DMS114 treated with DMSO at 0.1 percent for 48 hours (cell line): ENCODE data around the gene CD226.
"Not testable (repeated sequence)": the region's sequence is repeated elsewhere in the genome, so short reads cannot be mapped to it uniquely, and the experiment has no call there.

ENCODE experiments used
- DNase-seq: peaks from one replicate; lab custom pipeline; 2025; ENCODE audit not compliant: unreplicated experiment; lab: John Stamatoyannopoulos, UW

The CD226 gene

GRCh38 chr18:69916412-69916811 lies 31.3 kb downstream of the CD226 start:
- no peak for DNase-seq

- no peak for DNase-seq
Measured at GRCh38 chr18:69908838-69909237, 38.8 kb downstream of the CD226 start.

- DNase-seq, result no peak
Measured at GRCh38 chr18:69906765-69907164, 40.9 kb downstream of the CD226 start.

- no peak for DNase-seq
Measured at GRCh38 chr18:69900941-69901340, 46.7 kb downstream of the CD226 start.

- not testable (repeated sequence) for DNase-seq
Measured at GRCh38 chr18:69899154-69899923, 48.3 kb downstream of the CD226 start.

- DNase-seq, result no peak
Measured at GRCh38 chr18:69898241-69898861, 49.3 kb downstream of the CD226 start.

GRCh38 chr18:69897397-69898108 lies 50.1 kb downstream of the CD226 start:
- no peak for DNase-seq

GRCh38 chr18:69895066-69896047 lies 52.3 kb downstream of the CD226 start:
- no peak for DNase-seq

- DNase-seq, result no peak
Measured at GRCh38 chr18:69894467-69894866, 53.2 kb downstream of the CD226 start.

GRCh38 chr18:69890558-69890957 lies 57.1 kb downstream of the CD226 start:
- no peak for DNase-seq

GRCh38 chr18:69889009-69889408 lies 58.7 kb downstream of the CD226 start:
- DNase-seq, result no peak

- DNase-seq, result no peak
Measured at GRCh38 chr18:69887256-69887655, 60.4 kb downstream of the CD226 start.

GRCh38 chr18:69885841-69886531 lies 61.7 kb downstream of the CD226 start:
- DNase-seq, result no peak

- DNase-seq, result no peak
Measured at GRCh38 chr18:69885355-69885754, 62.3 kb downstream of the CD226 start.

- no peak for DNase-seq
Measured at GRCh38 chr18:69883781-69884180, 63.9 kb downstream of the CD226 start.

- DNase-seq, result no peak
Measured at GRCh38 chr18:69882965-69883668, 64.6 kb downstream of the CD226 start.

GRCh38 chr18:69880083-69880482 lies 67.6 kb downstream of the CD226 start:
- no peak for DNase-seq

GRCh38 chr18:69879051-69879450 lies 68.6 kb downstream of the CD226 start:
- DNase-seq, result not testable (repeated sequence)

- no peak for DNase-seq
Measured at GRCh38 chr18:69878213-69878933, 69.3 kb downstream of the CD226 start.
